ENCODE data around the gene GUCY2C.

DNA sequence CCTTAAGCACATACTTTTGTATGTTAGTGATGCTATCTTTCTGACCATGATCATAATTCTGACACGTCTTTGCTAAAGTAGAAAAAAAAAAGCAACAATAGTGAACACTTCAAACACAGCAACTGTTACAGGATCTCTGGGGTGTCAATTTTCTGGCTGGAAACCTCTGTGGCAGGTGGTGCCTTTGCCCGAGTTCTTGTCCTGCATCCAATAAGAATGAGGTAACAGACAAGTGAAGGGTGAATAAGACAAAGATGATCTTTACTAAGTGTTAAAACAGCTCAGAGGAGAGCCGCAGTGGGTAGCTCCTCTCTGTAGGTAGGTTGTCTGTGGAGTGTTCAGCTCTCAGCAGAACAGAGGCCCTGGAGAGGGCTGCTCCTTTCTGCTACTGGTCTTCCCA, 107.8 kb downstream of the GUCY2C start:
- TF ChIP-seq, protein P1, sequence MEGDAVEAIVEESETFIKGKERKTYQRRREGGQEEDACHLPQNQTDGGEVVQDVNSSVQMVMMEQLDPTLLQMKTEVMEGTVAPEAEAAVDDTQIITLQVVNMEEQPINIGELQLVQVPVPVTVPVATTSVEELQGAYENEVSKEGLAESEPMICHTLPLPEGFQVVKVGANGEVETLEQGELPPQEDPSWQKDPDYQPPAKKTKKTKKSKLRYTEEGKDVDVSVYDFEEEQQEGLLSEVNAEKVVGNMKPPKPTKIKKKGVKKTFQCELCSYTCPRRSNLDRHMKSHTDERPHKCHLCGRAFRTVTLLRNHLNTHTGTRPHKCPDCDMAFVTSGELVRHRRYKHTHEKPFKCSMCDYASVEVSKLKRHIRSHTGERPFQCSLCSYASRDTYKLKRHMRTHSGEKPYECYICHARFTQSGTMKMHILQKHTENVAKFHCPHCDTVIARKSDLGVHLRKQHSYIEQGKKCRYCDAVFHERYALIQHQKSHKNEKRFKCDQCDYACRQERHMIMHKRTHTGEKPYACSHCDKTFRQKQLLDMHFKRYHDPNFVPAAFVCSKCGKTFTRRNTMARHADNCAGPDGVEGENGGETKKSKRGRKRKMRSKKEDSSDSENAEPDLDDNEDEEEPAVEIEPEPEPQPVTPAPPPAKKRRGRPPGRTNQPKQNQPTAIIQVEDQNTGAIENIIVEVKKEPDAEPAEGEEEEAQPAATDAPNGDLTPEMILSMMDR (IDR thresholded peaks at IDR 0.05): no peak
- TF ChIP-seq, protein P2, sequence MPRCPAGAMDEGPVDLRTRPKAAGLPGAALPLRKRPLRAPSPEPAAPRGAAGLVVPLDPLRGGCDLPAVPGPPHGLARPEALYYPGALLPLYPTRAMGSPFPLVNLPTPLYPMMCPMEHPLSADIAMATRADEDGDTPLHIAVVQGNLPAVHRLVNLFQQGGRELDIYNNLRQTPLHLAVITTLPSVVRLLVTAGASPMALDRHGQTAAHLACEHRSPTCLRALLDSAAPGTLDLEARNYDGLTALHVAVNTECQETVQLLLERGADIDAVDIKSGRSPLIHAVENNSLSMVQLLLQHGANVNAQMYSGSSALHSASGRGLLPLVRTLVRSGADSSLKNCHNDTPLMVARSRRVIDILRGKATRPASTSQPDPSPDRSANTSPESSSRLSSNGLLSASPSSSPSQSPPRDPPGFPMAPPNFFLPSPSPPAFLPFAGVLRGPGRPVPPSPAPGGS (IDR thresholded peaks at IDR 0.05): no peak
- TF ChIP-seq, protein P3, sequence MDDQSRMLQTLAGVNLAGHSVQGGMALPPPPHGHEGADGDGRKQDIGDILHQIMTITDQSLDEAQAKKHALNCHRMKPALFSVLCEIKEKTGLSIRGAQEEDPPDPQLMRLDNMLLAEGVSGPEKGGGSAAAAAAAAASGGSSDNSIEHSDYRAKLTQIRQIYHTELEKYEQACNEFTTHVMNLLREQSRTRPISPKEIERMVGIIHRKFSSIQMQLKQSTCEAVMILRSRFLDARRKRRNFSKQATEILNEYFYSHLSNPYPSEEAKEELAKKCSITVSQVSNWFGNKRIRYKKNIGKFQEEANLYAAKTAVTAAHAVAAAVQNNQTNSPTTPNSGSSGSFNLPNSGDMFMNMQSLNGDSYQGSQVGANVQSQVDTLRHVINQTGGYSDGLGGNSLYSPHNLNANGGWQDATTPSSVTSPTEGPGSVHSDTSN (IDR thresholded peaks at IDR 0.05): no peak
- no peak for TF ChIP-seq CEBPB (IDR thresholded peaks at IDR 0.05)
- no peak for TF ChIP-seq POLR2A (IDR thresholded peaks at IDR 0.05; ENCODE audit: low read length)
- TF ChIP-seq, protein P4, sequence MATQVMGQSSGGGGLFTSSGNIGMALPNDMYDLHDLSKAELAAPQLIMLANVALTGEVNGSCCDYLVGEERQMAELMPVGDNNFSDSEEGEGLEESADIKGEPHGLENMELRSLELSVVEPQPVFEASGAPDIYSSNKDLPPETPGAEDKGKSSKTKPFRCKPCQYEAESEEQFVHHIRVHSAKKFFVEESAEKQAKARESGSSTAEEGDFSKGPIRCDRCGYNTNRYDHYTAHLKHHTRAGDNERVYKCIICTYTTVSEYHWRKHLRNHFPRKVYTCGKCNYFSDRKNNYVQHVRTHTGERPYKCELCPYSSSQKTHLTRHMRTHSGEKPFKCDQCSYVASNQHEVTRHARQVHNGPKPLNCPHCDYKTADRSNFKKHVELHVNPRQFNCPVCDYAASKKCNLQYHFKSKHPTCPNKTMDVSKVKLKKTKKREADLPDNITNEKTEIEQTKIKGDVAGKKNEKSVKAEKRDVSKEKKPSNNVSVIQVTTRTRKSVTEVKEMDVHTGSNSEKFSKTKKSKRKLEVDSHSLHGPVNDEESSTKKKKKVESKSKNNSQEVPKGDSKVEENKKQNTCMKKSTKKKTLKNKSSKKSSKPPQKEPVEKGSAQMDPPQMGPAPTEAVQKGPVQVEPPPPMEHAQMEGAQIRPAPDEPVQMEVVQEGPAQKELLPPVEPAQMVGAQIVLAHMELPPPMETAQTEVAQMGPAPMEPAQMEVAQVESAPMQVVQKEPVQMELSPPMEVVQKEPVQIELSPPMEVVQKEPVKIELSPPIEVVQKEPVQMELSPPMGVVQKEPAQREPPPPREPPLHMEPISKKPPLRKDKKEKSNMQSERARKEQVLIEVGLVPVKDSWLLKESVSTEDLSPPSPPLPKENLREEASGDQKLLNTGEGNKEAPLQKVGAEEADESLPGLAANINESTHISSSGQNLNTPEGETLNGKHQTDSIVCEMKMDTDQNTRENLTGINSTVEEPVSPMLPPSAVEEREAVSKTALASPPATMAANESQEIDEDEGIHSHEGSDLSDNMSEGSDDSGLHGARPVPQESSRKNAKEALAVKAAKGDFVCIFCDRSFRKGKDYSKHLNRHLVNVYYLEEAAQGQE (IDR thresholded peaks at IDR 0.05): no peak
- TF ChIP-seq, protein P5, sequence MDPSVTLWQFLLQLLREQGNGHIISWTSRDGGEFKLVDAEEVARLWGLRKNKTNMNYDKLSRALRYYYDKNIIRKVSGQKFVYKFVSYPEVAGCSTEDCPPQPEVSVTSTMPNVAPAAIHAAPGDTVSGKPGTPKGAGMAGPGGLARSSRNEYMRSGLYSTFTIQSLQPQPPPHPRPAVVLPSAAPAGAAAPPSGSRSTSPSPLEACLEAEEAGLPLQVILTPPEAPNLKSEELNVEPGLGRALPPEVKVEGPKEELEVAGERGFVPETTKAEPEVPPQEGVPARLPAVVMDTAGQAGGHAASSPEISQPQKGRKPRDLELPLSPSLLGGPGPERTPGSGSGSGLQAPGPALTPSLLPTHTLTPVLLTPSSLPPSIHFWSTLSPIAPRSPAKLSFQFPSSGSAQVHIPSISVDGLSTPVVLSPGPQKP (IDR thresholded peaks at IDR 0.05; ENCODE audit: low read depth, low read length): no peak
- no peak for TF ChIP-seq ZFP36 (IDR thresholded peaks at IDR 0.05; ENCODE audit: borderline replicate concordance, partially characterized antibody)
